Keratinocyte (primary cell): ENCODE measurements around the gene LGI4. TPM values are rescaled to one million over a fixed set of nuclear protein-coding genes. Genes with fewer than 3 reads are reported as not detected.

ENCODE experiments used
- DNase-seq: peaks from one replicate; pipeline ENCODE4 v3.0.0-alpha.2; 2011; ENCODE audit warnings: low read depth, missing footprints, low spot score
- FAIRE-seq: peaks from 2 replicates; lab custom pipeline; 2011; peaks lifted over from hg19 to GRCh38; lab: Jason Lieb, UNC
- H2AFZ ChIP-seq: 2 replicates; pipeline ENCODE4 v1.6.0; 2012; ENCODE audit warnings: low read length, control low read depth, inconsistent platforms; ENCODE audit not compliant: control insufficient read depth
- H3K27ac ChIP-seq: 2 replicates; pipeline ENCODE4 v1.5.1; 2011; ENCODE audit warnings: low read length; ENCODE audit not compliant: control insufficient read depth, insufficient read depth
- H3K27me3 ChIP-seq: 3 replicates; pipeline ENCODE4 v1.6.0; 2011; ENCODE audit warnings: low read length; ENCODE audit not compliant: control insufficient read depth, insufficient read depth; ENCODE audit errors: extremely low read depth
- H3K36me3 ChIP-seq, 2 experiments: 2 replicates in 1 of 2; 3 replicates in 1 of 2; pipeline ENCODE4 v1.5.1; 2011; ENCODE audit warnings: low read length in 2 of 2, mild to moderate bottlenecking in 1 of 2; ENCODE audit not compliant: control insufficient read depth in 2 of 2, insufficient read depth in 2 of 2; ENCODE audit errors: extremely low read depth in 1 of 2
- H3K4me1 ChIP-seq: 3 replicates; pipeline ENCODE4 v1.5.1; 2011; ENCODE audit warnings: low read length; ENCODE audit not compliant: control insufficient read depth, insufficient read depth; ENCODE audit errors: extremely low read depth
- H3K4me2 ChIP-seq: 3 replicates; pipeline ENCODE4 v1.6.0; 2011; ENCODE audit warnings: low read depth, low read length; ENCODE audit not compliant: control insufficient read depth, insufficient read depth; ENCODE audit errors: extremely low read depth
- H3K4me3 ChIP-seq, 3 experiments: fragments of 200-600 bp in 1 of 3; sonication (generic) in 1 of 3; 2 replicates in 2 of 3; 3 replicates in 1 of 3; pipeline ENCODE4 v1.5.1; 2011 to 2016; ENCODE audit warnings: low read length in 3 of 3, mild to moderate bottlenecking in 3 of 3, control low read depth in 2 of 3, inconsistent platforms in 1 of 3, low read depth in 1 of 3, mixed read lengths in 1 of 3, mixed run types in 1 of 3, moderate library complexity in 1 of 3; ENCODE audit not compliant: control insufficient read depth in 2 of 3, insufficient read depth in 2 of 3; ENCODE audit errors: extremely low read depth in 1 of 3
- H3K79me2 ChIP-seq: 2 replicates; pipeline ENCODE4 v1.6.0; 2012; ENCODE audit warnings: low read length; ENCODE audit not compliant: control insufficient read depth, insufficient read depth
- H3K9ac ChIP-seq: 3 replicates; pipeline ENCODE4 v1.6.0; 2011; ENCODE audit warnings: low read length; ENCODE audit not compliant: control insufficient read depth, insufficient read depth; ENCODE audit errors: extremely low read depth
- H3K9me1 ChIP-seq: 3 replicates; pipeline ENCODE4 v1.6.0; 2011; ENCODE audit warnings: low read length; ENCODE audit not compliant: control insufficient read depth, insufficient read depth; ENCODE audit errors: extremely low read depth
- H3K9me3 ChIP-seq: 2 replicates; pipeline ENCODE4 v1.5.1; 2012; ENCODE audit warnings: low read depth, low read length; ENCODE audit not compliant: control insufficient read depth
- H4K20me1 ChIP-seq: 3 replicates; pipeline ENCODE4 v1.6.0; 2011; ENCODE audit warnings: low read length; ENCODE audit not compliant: control insufficient read depth, insufficient read depth; ENCODE audit errors: extremely low read depth
- CTCF ChIP-seq, 3 experiments: IDR thresholded peaks in 1 of 3; conservative IDR thresholded peaks in 1 of 3; optimal IDR thresholded peaks in 1 of 3; 2 replicates in 2 of 3; 3 replicates in 1 of 3; pipeline versions ENCODE3 to v1.5.1; 2011; ENCODE audit warnings: low read length in 3 of 3, mild to moderate bottlenecking in 3 of 3, moderate library complexity in 2 of 3, control low read depth in 1 of 3, inconsistent platforms in 1 of 3; ENCODE audit not compliant: insufficient read depth in 2 of 3; ENCODE audit errors: extremely low read depth in 1 of 3
- EZH2 ChIP-seq: IDR thresholded peaks from one replicate; pipeline ENCODE4 v1.6.1; 2012; ENCODE audit warnings: inconsistent platforms, mild to moderate bottlenecking, low read length, moderate library complexity
- dilution Hi-C: fragments of 300-500 bp; cut with MboI; formaldehyde crosslinking; loops from one replicate; pipeline ENCODE4 v1.7.0; 2020; ENCODE audit warnings: low sequenced_read_pairs; ENCODE audit not compliant: extremely low pct_ligation_motif_present
- polyA plus RNA-seq, 5 experiments: library from polyadenylated mRNA; depleted of rRNA in 3 of 5; stranded (reverse) in 3 of 5; stranded (forward) in 1 of 5; unstranded in 1 of 5; fragments of >200 nt; gene quantifications; 1 replicate in 1 of 5; 2 replicates in 3 of 5; 3 replicates in 1 of 5; pipeline versions ENCODE4 v1.2.1 to v1.2.3, GENCODE V29; 2011 to 2012; ENCODE audit warnings: missing spikeins in 2 of 5, low read depth in 1 of 5, low replicate concordance in 1 of 5

Gene LGI4
- polyA plus RNA-seq, 1 donor (not counting 4 experiments of a cell fraction or from before 2014, with no cell fraction given) = 0.01 TPM

DNA sequence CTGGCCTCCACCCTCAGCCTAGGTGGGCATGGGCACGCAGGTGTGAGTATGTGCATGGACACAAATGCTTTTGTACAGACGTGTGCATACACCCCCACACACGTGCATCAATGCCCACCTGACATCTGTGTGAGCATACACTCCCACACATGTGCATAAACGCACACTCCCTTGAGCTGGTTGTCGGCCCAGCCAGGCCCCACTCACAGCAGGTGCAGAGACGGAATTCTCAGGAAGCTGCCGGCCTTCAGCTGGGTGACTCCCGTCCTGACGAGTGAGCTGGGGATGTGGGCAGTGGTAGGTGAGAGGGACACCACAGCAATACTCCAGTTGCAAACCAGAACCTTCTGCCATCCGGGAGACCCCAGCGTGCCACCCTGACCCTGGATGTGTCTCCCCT is 1.0 kb downstream of the LGI4 start:
- Histone ChIP-seq H4K20me1 (no peaks in the 10 kb centered on the region), H3K4me3 (no peak overlapping the region), H3K4me1 (peaks cover 6% of the 10 kb centered on the region), H3K27ac (no peak overlapping the region), H3K36me3 (no peaks in the 10 kb centered on the region), H3K79me2 (no peaks in the 10 kb centered on the region), H3K27me3 (no peaks in the 10 kb centered on the region), H3K9me3 (no peaks in the 10 kb centered on the region), H3K4me2 (no peak overlapping the region), H3K9me1 (no peaks in the 10 kb centered on the region), H2AFZ (no peak overlapping the region), H3K9ac (no peak overlapping the region)
- dilution Hi-C loops = no loop called here
- DNase-seq = no peak
- FAIRE-seq = no peak
- TF ChIP-seq EZH2 (no peak), CTCF (optimal IDR thresholded peaks at IDR 0.05 in 1 of 3, IDR thresholded peaks at IDR 0.05 in 1 of 3, conservative IDR thresholded peaks at IDR 0.05 in 1 of 3; ENCODE audit: extremely low read depth in 1 of 3, insufficient read depth in 2 of 3, low read length in 3 of 3) (no peak)

- H3K27ac ChIP-seq = no peak overlapping the region
- peaks cover 14% of the 10 kb centered on the region for H3K4me1 ChIP-seq
- no peaks in the 10 kb centered on the region for H3K36me3 ChIP-seq
- H3K79me2 ChIP-seq = no peaks in the 10 kb centered on the region
- dilution Hi-C loops = no loop called here
- H3K27me3 ChIP-seq = no peaks in the 10 kb centered on the region
- no peak overlapping the region for H3K4me2 ChIP-seq
- no peak overlapping the region for H3K4me3 ChIP-seq
- no peak overlapping the region for H3K9ac ChIP-seq
- TF ChIP-seq CTCF (optimal IDR thresholded peaks at IDR 0.05 in 1 of 3, IDR thresholded peaks at IDR 0.05 in 1 of 3, conservative IDR thresholded peaks at IDR 0.05 in 1 of 3; ENCODE audit: extremely low read depth in 1 of 3, insufficient read depth in 2 of 3, low read length in 3 of 3) (no peak), EZH2 (no peak)
- no peaks in the 10 kb centered on the region for H3K9me3 ChIP-seq
- no peak for DNase-seq
- no peaks in the 10 kb centered on the region for H3K9me1 ChIP-seq
- FAIRE-seq = no peak
- H2AFZ ChIP-seq = no peak overlapping the region
- no peaks in the 10 kb centered on the region for H4K20me1 ChIP-seq
These were observed 2.6 kb downstream of the LGI4 start for GRCh38 chr19:35132254-35132653.
